ENCODE measurements around the gene FAAP20. TPM values are rescaled to one million over a fixed set of nuclear protein-coding genes. Genes with fewer than 3 reads are reported as not detected.
A peak's percentile ranks its signal among the peaks of the same experiment; 100 is the strongest.

FAAP20 gene
- total RNA-seq, 2 experiments from 2014 or later = 61.3 to 66.2 TPM

DNA sequence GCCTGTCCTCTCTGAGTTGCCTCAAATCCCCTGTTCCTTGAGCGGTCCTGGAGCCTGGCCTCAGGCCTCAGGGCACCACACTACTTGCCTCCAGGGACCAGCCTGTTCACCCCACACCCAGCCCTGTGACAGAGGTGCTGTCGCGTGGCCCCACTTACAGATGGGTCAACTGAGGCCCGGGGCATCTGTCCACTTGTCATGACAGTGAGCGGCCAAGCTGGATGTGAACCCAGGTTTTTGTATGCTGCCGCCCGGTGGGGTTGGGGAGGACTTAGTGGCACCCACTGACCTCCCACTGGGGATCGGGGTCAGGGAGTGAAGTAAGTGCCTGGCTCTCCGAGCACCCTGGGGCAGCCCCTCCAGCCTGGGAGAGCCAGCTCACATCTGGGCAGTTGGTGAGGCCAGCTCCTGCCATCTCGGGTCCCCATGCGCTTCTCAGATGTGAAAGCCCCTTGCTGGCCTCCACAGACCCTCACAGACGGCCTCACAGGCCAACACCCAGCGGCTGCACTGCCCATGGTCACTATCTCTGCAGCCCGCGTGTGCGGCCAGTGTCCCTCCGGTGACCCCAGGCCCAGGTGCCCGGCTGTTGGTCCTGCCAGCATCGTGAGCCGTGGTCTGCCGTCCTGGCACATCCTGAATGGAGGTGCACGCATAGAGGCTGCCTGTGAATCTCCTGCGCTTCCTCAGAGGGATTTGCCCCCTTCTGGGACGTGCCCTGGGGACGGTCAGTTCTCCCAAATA lies 9.3 kb upstream of the FAAP20 start:
- H3K9me3 Mint-ChIP-seq = no peaks in the 10 kb centered on the region
- no peak overlapping the region for H3K4me3 Mint-ChIP-seq
- H3K36me3 Mint-ChIP-seq (ENCODE audit: low read depth) = no peaks in the 10 kb centered on the region
- CTCF ChIA-PET = interaction anchor here (1.0 to 4.3 kb wide), 5 partner anchors 9 to 382 kb away, joined by 3 to 31 read pairs (median 3); partner anchors contain the start of gene FAAP20
- no peak for DNase-seq
- POLR2A ChIA-PET = no interaction called here
- H3K27me3 Mint-ChIP-seq = no peaks in the 10 kb centered on the region
- no peak overlapping the region for H3K27ac Mint-ChIP-seq
- peaks cover 18% of the 10 kb centered on the region for H3K4me1 Mint-ChIP-seq

DNA sequence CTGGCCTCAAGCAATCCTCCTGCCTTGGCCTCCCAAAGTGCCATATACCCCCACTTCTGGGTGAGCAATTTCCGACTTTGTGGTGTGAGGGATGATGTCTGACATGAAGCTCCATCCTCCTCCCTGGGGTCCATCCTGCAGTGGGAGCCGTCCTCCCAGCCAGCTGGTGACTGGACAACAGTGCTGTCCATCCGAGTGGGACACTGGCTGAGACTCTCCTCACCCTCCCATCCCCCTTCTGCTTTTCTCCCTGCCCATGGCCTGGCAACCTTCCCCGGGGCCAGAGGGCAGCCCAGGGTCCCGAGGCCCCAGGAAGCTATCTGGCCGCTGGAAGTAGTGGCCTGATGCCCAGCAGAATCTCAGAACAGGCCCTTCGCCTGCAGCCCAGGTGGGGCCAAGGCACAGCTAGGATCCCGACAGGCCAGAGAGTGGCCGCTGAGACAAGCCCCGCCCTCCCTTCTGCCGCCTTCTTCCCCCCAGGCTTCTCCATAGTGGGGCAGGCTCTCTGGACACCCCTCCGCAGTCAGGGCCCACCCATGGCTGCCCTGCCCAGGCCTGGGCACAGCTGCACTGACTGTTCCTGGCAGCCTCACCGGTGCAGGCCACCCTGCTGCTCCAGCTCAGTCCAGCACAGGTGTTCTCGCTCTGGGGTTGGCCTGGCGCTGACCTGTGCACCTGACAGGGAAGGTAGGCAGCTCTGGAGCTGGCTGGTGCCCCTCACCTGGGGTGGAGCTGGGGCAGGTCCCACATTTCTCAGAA lies 8.4 kb upstream of the FAAP20 start:
- CTCF ChIA-PET = interaction anchor here (1.0 to 4.3 kb wide), 6 partner anchors 8 to 383 kb away, joined by 3 to 31 read pairs (median 5); partner anchors contain the start of gene FAAP20
- POLR2A ChIA-PET = no interaction called here
- Mint-ChIP-seq H3K27me3 (no peaks in the 10 kb centered on the region), H3K9me3 (no peaks in the 10 kb centered on the region), H3K4me3 (no peak overlapping the region), H3K36me3 (ENCODE audit: low read depth) (no peaks in the 10 kb centered on the region), H3K27ac (no peak overlapping the region), H3K4me1 (peaks cover 27% of the 10 kb centered on the region)
- DNase-seq = no peak

DNA sequence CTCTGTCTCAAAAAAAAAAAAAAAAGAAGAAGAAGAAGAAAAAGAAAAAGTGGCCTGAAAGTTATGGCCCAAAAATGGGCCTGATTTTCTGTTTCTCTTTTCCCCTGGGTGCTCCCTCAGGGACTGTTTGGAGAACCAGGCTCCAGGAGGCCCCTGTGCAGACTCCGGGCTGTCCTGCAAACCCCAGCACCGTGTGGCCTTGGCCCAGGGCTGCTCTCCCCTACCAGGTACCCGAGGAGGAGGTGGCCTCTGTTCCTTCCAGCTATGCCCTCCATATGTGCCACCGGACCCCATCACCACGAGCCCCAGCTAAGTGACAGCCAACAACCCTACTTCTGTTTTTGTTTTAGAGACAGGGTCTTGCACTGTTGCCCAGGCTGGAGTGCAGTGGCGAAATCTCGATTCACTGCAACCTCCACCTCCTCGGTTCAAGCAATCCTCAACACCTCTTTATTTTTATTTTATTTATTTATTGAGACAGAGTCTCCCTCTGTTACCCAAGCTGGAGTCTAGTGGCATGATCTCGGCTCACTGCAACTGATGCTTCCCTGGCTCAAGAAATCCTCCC lies 7.5 kb upstream of the FAAP20 start:
- no peak for DNase-seq
- Mint-ChIP-seq H3K27ac (no peak overlapping the region), H3K9me3 (no peaks in the 10 kb centered on the region), H3K4me3 (no peak overlapping the region), H3K27me3 (no peaks in the 10 kb centered on the region), H3K36me3 (ENCODE audit: low read depth) (no peaks in the 10 kb centered on the region), H3K4me1 (peaks cover 29% of the 10 kb centered on the region)
- POLR2A ChIA-PET = no interaction called here
- CTCF ChIA-PET = interaction anchor here (0.6 to 2.0 kb wide), 4 partner anchors 11 to 384 kb away, joined by 3 to 9 read pairs (median 5); no protein-coding TSS in a partner anchor

DNA sequence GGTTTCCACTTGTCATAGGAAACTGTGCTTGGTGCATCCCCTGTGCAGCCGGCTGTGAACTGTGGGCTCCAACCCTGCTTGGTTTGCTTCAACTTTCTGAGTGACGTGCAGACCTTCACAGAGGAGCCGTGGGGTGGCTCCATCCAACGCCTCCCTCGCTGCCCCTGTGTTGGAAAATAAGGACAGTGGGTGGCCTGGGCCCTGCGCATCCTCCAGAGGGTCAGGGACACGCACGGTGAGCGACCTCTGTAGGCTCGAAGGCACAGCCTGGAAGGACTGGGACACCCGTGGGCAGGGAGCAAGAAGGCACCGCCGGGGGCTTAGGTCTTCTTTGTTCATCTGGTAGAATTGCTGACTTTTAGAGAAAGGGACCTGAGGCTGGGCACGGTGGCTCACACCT lies 6.5 kb upstream of the FAAP20 start:
- POLR2A ChIA-PET = no interaction called here

DNA sequence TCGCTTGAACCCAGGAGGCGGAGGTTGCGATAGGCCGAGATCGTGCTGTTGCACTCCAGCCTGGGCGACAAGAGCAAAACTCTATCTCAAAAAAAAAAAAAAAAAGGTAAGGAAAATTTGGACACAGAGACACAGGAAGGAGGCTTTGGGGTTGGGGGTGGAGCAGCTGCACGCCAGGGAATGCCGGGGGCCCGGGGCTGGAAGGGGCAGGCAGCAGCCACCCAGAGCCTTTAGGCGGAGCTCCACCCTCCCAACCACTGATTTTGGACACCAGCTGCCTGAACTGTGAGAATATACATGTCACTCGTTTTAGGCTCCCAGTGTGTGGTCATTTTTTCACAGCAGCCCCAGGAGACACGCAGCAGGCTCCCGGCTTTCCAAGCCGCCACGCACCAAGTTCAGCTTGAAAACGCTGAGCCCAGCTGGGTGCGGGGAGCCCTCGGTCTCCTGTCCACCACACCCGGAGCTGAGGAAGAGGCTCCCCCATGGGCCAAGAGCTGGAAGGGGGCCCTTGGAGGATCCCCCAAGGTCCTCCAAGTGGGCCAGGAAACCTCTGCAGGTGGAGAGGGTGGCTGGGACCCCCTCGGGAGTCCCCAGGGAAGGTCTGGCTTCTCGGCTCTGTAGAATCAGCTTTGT lies 5.9 kb upstream of the FAAP20 start:
- POLR2A ChIA-PET = no interaction called here

More for the DNA sequence above, 6.5 kb upstream of the FAAP20 start:
- no peaks in the 10 kb centered on the region for H3K36me3 Mint-ChIP-seq (ENCODE audit: low read depth)
- CTCF ChIA-PET = interaction anchor here (1.1 to 2.3 kb wide), 2 partner anchors 181 to 602 kb away, joined by 3 to 17 read pairs; no protein-coding TSS in a partner anchor
- no peaks in the 10 kb centered on the region for H3K27me3 Mint-ChIP-seq
- H3K27ac Mint-ChIP-seq = no peak overlapping the region
- no peaks in the 10 kb centered on the region for H3K9me3 Mint-ChIP-seq
- no peak overlapping the region for H3K4me3 Mint-ChIP-seq
- no peak for DNase-seq
- peaks cover 29% of the 10 kb centered on the region for H3K4me1 Mint-ChIP-seq

DNA sequence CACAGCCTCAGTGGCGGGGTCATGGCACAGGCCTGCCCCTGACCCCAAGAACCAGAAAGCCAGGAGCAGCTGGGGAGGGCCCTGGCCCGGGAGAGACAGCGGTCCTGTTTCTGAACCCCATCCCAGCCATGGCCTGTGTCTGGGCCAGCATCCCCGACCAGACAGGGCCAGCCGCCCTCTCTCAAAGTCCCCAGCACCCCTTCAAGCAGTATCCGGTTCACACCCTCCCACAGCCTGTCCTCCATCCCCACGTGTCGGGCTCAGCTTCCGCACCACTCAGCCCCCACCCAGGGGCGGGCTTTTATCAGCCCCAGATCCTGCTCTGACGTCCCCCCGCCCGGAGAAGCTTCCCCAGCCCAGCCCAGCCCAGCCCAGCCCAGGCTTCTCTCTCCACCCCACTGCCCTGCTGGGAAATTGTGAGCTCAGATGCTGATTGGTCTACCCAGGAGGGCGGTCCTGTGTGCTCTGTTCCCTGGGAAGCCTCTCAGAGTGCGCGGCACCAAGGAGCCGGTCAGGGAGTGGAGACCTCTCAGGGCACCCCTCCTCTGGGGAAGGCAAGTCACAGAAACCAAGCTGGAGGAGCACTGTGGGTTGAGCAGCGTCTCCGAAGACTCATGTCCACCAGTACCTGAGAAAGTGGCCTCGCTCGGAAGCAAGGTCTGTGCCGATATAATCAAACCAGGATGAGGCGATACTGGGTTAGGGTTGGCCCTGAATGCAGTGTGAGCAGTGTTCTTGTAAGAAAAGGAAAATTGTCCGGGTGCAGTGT lies 4.7 kb upstream of the FAAP20 start:
- no peaks in the 10 kb centered on the region for H3K9me3 Mint-ChIP-seq
- H3K36me3 Mint-ChIP-seq (ENCODE audit: low read depth) = no peaks in the 10 kb centered on the region
- no peaks in the 10 kb centered on the region for H3K27me3 Mint-ChIP-seq
- H3K27ac Mint-ChIP-seq = peak overlapping the region; percentile 89
- CTCF ChIA-PET = interaction anchor here (0.6 to 2.3 kb wide), 5 partner anchors 25 to 624 kb away, joined by 3 to 17 read pairs (median 3); no protein-coding TSS in a partner anchor
- peak overlapping the region; percentile 85 for H3K4me3 Mint-ChIP-seq
- peaks cover 26% of the 10 kb centered on the region for H3K4me1 Mint-ChIP-seq
- DNase-seq = peak; percentile 93
- POLR2A ChIA-PET = interaction anchor here (0.5 to 1.1 kb wide), 3 partner anchors 13 to 30 kb away, joined by 3 to 4 read pairs (median 3); partner anchors contain the start of gene SKI

More for the DNA sequence above, 5.9 kb upstream of the FAAP20 start:
- no peak overlapping the region for H3K27ac Mint-ChIP-seq
- H3K27me3 Mint-ChIP-seq = no peaks in the 10 kb centered on the region
- CTCF ChIA-PET = interaction anchor here (0.6 to 2.3 kb wide), 5 partner anchors 155 to 602 kb away, joined by 3 to 17 read pairs (median 3); no protein-coding TSS in a partner anchor
- H3K4me1 Mint-ChIP-seq = peaks cover 26% of the 10 kb centered on the region
- H3K4me3 Mint-ChIP-seq = peak overlapping the region; percentile 85
- no peak for DNase-seq
- H3K36me3 Mint-ChIP-seq (ENCODE audit: low read depth) = no peaks in the 10 kb centered on the region
- no peaks in the 10 kb centered on the region for H3K9me3 Mint-ChIP-seq

DNA sequence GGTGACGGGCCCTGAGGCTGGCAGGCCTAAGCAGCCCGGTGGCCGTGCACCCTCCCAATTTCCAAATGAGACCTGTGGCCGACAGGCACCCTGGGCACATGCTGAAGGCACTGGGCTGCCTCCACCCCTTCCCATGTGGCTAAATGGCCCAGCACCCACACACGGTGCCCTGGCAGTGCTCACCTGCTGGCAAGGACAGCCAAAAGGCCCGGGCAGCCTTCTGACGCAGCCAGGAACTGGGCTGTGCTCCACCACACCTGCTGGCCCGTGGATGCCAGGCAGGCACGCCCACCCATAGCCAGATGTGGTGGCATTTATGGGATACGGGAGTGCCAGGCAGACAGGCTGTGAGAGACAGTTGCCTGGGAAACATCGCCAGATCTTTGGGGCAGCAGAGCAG lies 4.0 kb upstream of the FAAP20 start:
- DNase-seq = no peak
- H3K4me1 Mint-ChIP-seq = peaks cover 26% of the 10 kb centered on the region
- ChIA-PET CTCF (interaction anchor here (0.8 to 2.3 kb wide), 5 partner anchors 25 to 625 kb away, joined by 3 to 17 read pairs (median 5); no protein-coding TSS in a partner anchor), POLR2A (interaction anchor here (1.0 to 1.1 kb wide), 2 partner anchors 14 to 29 kb away, joined by 3 to 4 read pairs; partner anchors contain the start of gene SKI)
- H3K9me3 Mint-ChIP-seq = no peaks in the 10 kb centered on the region
- no peaks in the 10 kb centered on the region for H3K36me3 Mint-ChIP-seq (ENCODE audit: low read depth)
- H3K4me3 Mint-ChIP-seq = peak overlapping the region; percentile 85
- peak overlapping the region; percentile 89 for H3K27ac Mint-ChIP-seq
- H3K27me3 Mint-ChIP-seq = no peaks in the 10 kb centered on the region

DNA sequence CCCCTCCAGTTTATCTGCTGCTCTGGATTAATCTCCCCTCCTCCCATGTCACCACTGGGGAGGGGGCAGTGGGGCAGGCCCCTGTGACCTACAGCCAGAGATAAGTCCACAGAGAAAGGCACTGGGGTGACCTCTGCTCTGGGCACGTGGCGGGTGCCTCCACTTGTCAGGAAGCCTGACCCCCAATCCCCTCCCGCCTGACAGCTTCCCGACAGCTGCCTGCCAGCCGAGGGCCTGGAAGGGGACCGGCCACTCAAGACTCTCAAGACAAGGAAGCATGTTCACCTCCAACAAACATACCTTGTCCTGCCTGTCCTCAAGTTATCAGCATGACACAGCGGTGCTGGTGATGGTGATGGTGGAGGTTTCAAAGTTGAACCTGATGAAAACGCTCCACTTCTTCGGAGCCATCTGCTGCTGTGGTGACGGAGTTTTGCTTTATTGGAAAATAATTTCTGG lies 3.2 kb upstream of the FAAP20 start:
- ChIA-PET CTCF (interaction anchor here (0.7 to 1.0 kb wide), 3 partner anchors 10 to 193 kb away, joined by 3 to 5 read pairs (median 3); partner anchors contain the start of gene MORN1), POLR2A (no interaction called here)
- no peak for DNase-seq
- Mint-ChIP-seq H3K27me3 (no peaks in the 10 kb centered on the region), H3K9me3 (no peaks in the 10 kb centered on the region), H3K4me1 (peaks cover 31% of the 10 kb centered on the region), H3K4me3 (no peak overlapping the region), H3K27ac (peak overlapping the region; percentile 89), H3K36me3 (ENCODE audit: low read depth) (peaks cover 1% of the 10 kb centered on the region)

DNA sequence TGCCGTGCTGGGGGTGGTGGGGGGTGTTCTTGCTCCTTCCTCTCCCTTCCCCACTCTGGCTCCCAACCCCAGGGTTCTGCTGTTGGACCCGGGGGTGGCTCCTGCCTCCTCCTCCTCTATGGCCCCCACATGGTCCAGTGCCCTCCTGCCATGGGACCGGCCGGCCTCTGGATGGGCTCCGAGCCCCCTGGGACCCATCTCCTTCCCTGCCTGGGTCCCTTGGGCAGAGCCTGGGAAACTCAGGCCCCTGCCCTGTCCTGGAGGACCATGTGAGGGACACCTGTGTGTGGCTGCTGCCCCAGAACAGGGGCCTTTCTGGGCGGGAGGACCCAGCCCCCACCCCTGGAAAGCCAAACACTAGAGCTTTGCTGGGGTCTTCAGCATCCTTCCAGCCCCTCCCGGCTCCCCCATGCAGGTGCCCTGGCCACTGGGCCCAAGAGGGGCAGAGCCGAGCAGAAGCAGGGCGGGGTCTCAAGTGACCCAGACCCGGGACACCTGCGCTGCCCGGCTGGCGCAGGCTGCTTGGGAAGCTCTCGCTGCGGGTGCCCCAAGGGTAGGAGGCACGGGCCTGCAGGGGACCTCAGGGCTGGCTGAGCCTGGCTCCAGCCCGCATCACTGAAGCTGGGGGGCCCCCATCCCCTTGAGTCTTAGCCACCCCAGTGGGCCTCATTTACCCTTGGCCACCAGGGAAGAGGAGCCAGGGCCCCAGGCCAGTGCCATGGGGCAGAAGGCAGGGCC lies 2.5 kb upstream of the FAAP20 start:
- H3K27me3 Mint-ChIP-seq = no peaks in the 10 kb centered on the region
- H3K4me1 Mint-ChIP-seq = peaks cover 34% of the 10 kb centered on the region
- H3K9me3 Mint-ChIP-seq = no peaks in the 10 kb centered on the region
- H3K4me3 Mint-ChIP-seq = no peak overlapping the region
- DNase-seq = no peak
- ChIA-PET POLR2A (no interaction called here), CTCF (interaction anchor here (0.7 to 2.9 kb wide), 3 partner anchors 11 to 187 kb away, joined by 3 to 58 read pairs (median 16); no protein-coding TSS in a partner anchor)
- peak overlapping the region; percentile 46 for H3K27ac Mint-ChIP-seq
- H3K36me3 Mint-ChIP-seq (ENCODE audit: low read depth) = peaks cover 2% of the 10 kb centered on the region

DNA sequence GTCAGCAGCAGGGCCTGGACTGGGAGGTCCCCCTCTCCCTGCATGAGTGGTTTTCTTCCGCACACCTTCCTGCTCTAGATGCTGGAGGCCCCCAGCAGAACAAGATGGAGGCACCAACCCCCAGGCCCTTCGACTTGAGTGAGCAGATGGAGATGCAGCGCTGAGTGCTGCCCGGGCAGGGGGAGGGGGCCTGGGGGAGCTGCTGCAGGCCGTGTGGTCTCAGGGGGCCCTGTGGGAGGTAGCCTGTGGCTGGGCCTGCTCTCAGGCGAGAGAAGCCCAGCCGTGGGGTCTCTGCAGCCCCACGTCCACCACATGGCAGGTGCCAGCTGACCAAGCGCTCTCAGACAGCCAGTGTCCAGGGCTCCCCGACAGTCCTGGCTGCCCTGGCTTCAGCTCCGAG lies 1.2 kb upstream of the FAAP20 start:
- Mint-ChIP-seq H3K27me3 (no peaks in the 10 kb centered on the region), H3K4me1 (peaks cover 34% of the 10 kb centered on the region), H3K27ac (peak overlapping the region; percentile 57), H3K36me3 (ENCODE audit: low read depth) (peaks cover 3% of the 10 kb centered on the region), H3K9me3 (no peaks in the 10 kb centered on the region), H3K4me3 (no peak overlapping the region)
- ChIA-PET POLR2A (no interaction called here), CTCF (interaction anchor here (1.0 to 2.9 kb wide), 13 partner anchors 9 to 352 kb away, joined by 3 to 58 read pairs (median 5); no protein-coding TSS in a partner anchor)
- DNase-seq = no peak
